ENCODE measurements around the gene CNPPD1. TPM values are rescaled to one million over a fixed set of nuclear protein-coding genes. Genes with fewer than 3 reads are reported as not detected.
A peak's percentile ranks its signal among the peaks of the same experiment; 100 is the strongest.

CNPPD1 gene
- total RNA-seq, 3 donors from 2014 or later = 90.4 to 138 (median 110) TPM

- no peak overlapping the region for H3K4me3 ChIP-seq
- ATAC-seq (no peak), DNase-seq (no peak)
- peaks cover 26% of the 10 kb centered on the region for H3K4me1 ChIP-seq (ENCODE audit: low read depth)
- intact Hi-C loops (cut with DNase I, micrococcal nuclease) = no loop called here
- no peak for TF ChIP-seq CTCF (IDR thresholded peaks at IDR 0.05)
- no peaks in the 10 kb centered on the region for H3K9me3 ChIP-seq
- H3K36me3 ChIP-seq (ENCODE audit: low read depth) = peaks cover 10% of the 10 kb centered on the region
These were observed 44.1 kb upstream of the CNPPD1 start for GRCh38 chr2:219220652-219221402.

GRCh38 chr2:219219784-219220532 lies 43.2 kb upstream of the CNPPD1 start:
- intact Hi-C loops (cut with DNase I, micrococcal nuclease) = loop anchor here in 1 of 2 donors (10.0 kb wide), 1 partner anchor 55 kb away; the partner anchor contains the start of gene NHEJ1
- H3K4me1 ChIP-seq (ENCODE audit: low read depth) = peaks cover 26% of the 10 kb centered on the region
- H3K36me3 ChIP-seq (ENCODE audit: low read depth) = peaks cover 10% of the 10 kb centered on the region
- ATAC-seq (no peak), DNase-seq (no peak)
- TF ChIP-seq CTCF (IDR thresholded peaks at IDR 0.05) = no peak
- no peaks in the 10 kb centered on the region for H3K9me3 ChIP-seq
- no peak overlapping the region for H3K4me3 ChIP-seq

- TF ChIP-seq CTCF (IDR thresholded peaks at IDR 0.05) = no peak
- Histone ChIP-seq H3K4me3 (peak within 1 kb of the TSS; percentile 17), H3K36me3 (ENCODE audit: low read depth) (peaks cover 6% of the 10 kb centered on the region), H3K9me3 (no peaks in the 10 kb centered on the region), H3K4me1 (ENCODE audit: low read depth) (peaks cover 26% of the 10 kb centered on the region)
- peak; percentile 94 to 95 (median 95) for DNase-seq
- peak; percentile 87 for ATAC-seq
- intact Hi-C loops (cut with DNase I, micrococcal nuclease) = loop anchor here in 1 of 2 donors (10.0 kb wide), 1 partner anchor 54 kb away; the partner anchor contains the start of gene NHEJ1
These were observed 42.3 kb upstream of the CNPPD1 start, which contains the start of gene ABCB6 for GRCh38 chr2:219218732-219219701. TSS of gene ABCB6 (minus strand) at chr2:219218958. CDS start at chr2:219218673, 285 bp downstream.

- H3K36me3 ChIP-seq (ENCODE audit: low read depth) = peaks cover 2% of the 10 kb centered on the region
- intact Hi-C loops (cut with DNase I, micrococcal nuclease) = loop anchor here in 1 of 2 donors (10.0 kb wide), 1 partner anchor 53 kb away; the partner anchor contains the start of gene NHEJ1
- DNase-seq = peak; percentile 58 to 82 (median 75)
- H3K9me3 ChIP-seq = no peaks in the 10 kb centered on the region
- peak; percentile 72 for ATAC-seq
- H3K4me3 ChIP-seq = peak overlapping the region; percentile 17
- no peak for TF ChIP-seq CTCF (IDR thresholded peaks at IDR 0.05)
- peaks cover 26% of the 10 kb centered on the region for H3K4me1 ChIP-seq (ENCODE audit: low read depth)
These were observed 41.5 kb upstream of the CNPPD1 start for GRCh38 chr2:219218217-219218731.

- Histone ChIP-seq H3K4me3 (no peak overlapping the region), H3K9me3 (no peaks in the 10 kb centered on the region), H3K36me3 (ENCODE audit: low read depth) (no peaks in the 10 kb centered on the region), H3K4me1 (ENCODE audit: low read depth) (peaks cover 26% of the 10 kb centered on the region)
- DNase-seq = no peak
- intact Hi-C loops (cut with DNase I, micrococcal nuclease) = loop anchor here in 1 of 2 donors (10.0 kb wide), 1 partner anchor 52 kb away; the partner anchor contains the start of gene NHEJ1
- no peak for TF ChIP-seq CTCF (IDR thresholded peaks at IDR 0.05)
- no peak for ATAC-seq
These were observed 39.8 kb upstream of the CNPPD1 start for GRCh38 chr2:219216535-219216915.

Data from mucosa of descending colon (tissue), 3 donors.